ENCODE data around the gene SUPT3H.

DNA sequence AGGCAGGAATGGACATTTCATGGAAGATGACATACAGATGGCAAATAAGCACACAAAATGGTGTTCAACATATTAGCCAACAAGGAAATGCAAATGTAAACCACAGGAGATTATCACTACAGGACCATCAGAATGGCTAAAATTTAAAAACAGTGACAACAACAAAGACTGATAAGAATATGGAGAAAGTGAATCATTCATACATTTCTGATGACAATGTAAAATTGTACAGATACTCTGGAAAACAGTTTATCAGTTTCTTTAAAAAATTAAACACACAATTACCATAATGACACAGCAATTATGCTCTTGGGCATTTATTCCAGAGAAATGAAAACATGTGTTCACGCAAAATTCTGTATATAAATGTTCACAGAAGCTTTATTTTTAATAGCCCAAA lies 155.4 kb downstream of the SUPT3H start:
- TF ChIP-seq GATA3 (IDR thresholded peaks at IDR 0.05; ENCODE audit: low read depth, low read length) (no peak), GATA2 (IDR thresholded peaks at IDR 0.05; ENCODE audit: low read depth, low read length) (no peak)
